Skeletal muscle satellite cell (primary cell): ENCODE data around the gene INTS3.
"Not testable (repeated sequence)": the region's sequence is repeated elsewhere in the genome, so short reads cannot be mapped to it uniquely, and the experiment has no call there.

Experiments
- H3K27me3 ChIP-seq: 2 replicates; pipeline ENCODE4 v1.7.0; 2013; ENCODE audit warnings: low read length; ENCODE audit not compliant: control insufficient read depth, insufficient read depth
- H3K36me3 ChIP-seq: 2 replicates; pipeline ENCODE4 v1.7.0; 2013; ENCODE audit warnings: mild to moderate bottlenecking, control low read depth, low read length; ENCODE audit not compliant: insufficient read depth
- H3K4me1 ChIP-seq: 2 replicates; pipeline ENCODE4 v1.7.0; 2013; ENCODE audit warnings: low read length; ENCODE audit not compliant: control insufficient read depth, insufficient read depth
- H3K4me2 ChIP-seq: 2 replicates; pipeline ENCODE4 v1.7.0; 2013; ENCODE audit warnings: mild to moderate bottlenecking, low read length
- H3K4me3 ChIP-seq: 2 replicates; pipeline ENCODE4 v1.7.0; 2013; ENCODE audit warnings: low read length
- H3K9ac ChIP-seq: 2 replicates; pipeline ENCODE4 v1.7.0; 2013; ENCODE audit warnings: mild to moderate bottlenecking, low read depth, low read length, moderate library complexity
- H3K9me3 ChIP-seq: replicated peaks from 2 replicates; pipeline ENCODE4 v1.7.0; 2013; ENCODE audit warnings: mild to moderate bottlenecking, control low read depth, low read length

The INTS3 gene

GRCh38 chr1:153776845-153777370 is 49.1 kb downstream of the INTS3 start:
- Histone ChIP-seq H3K4me1 (peaks cover 34% of the 10 kb centered on the region), H3K9me3 (no peaks in the 10 kb centered on the region), H3K27me3 (no peaks in the 10 kb centered on the region), H3K9ac (no peak overlapping the region), H3K36me3 (peaks cover 14% of the 10 kb centered on the region), H3K4me3 (no peak overlapping the region), H3K4me2 (no peak overlapping the region)

- no peaks in the 10 kb centered on the region for H3K27me3 ChIP-seq
- peaks cover 6% of the 10 kb centered on the region for H3K36me3 ChIP-seq
- no peak overlapping the region for H3K9ac ChIP-seq
- no peak overlapping the region for H3K4me3 ChIP-seq
- no peaks in the 10 kb centered on the region for H3K9me3 ChIP-seq
- H3K4me2 ChIP-seq = peak overlapping the region; percentile 17
- peaks cover 34% of the 10 kb centered on the region for H3K4me1 ChIP-seq
Observed at GRCh38 chr1:153777648-153778047, 49.8 kb downstream of the INTS3 start.

GRCh38 chr1:153778051-153778823 is 50.4 kb downstream of the INTS3 start:
- Histone ChIP-seq H3K27me3 (no peaks in the 10 kb centered on the region), H3K9ac (no peak overlapping the region), H3K9me3 (no peaks in the 10 kb centered on the region), H3K4me3 (no peak overlapping the region), H3K4me1 (peaks cover 37% of the 10 kb centered on the region), H3K4me2 (peak overlapping the region; percentile 17), H3K36me3 (peaks cover under 1% of the 10 kb centered on the region)

GRCh38 chr1:153778824-153779519 is 51.1 kb downstream of the INTS3 start:
- Histone ChIP-seq H3K9ac (no peak overlapping the region), H3K4me1 (peaks cover 35% of the 10 kb centered on the region), H3K9me3 (no peaks in the 10 kb centered on the region), H3K27me3 (no peaks in the 10 kb centered on the region), H3K36me3 (no peaks in the 10 kb centered on the region), H3K4me3 (no peak overlapping the region), H3K4me2 (no peak overlapping the region)

GRCh38 chr1:153779781-153780541 is 52.1 kb downstream of the INTS3 start:
- Histone ChIP-seq H3K9me3 (no peaks in the 10 kb centered on the region), H3K4me1 (peaks cover 32% of the 10 kb centered on the region), H3K27me3 (no peaks in the 10 kb centered on the region), H3K4me2 (no peak overlapping the region), H3K36me3 (no peaks in the 10 kb centered on the region), H3K4me3 (no peak overlapping the region), H3K9ac (no peak overlapping the region)

GRCh38 chr1:153780551-153780950 is 52.7 kb downstream of the INTS3 start:
- H3K9ac ChIP-seq = no peak overlapping the region
- H3K4me1 ChIP-seq = peaks cover 26% of the 10 kb centered on the region
- no peaks in the 10 kb centered on the region for H3K9me3 ChIP-seq
- H3K36me3 ChIP-seq = no peaks in the 10 kb centered on the region
- H3K27me3 ChIP-seq = no peaks in the 10 kb centered on the region
- no peak overlapping the region for H3K4me3 ChIP-seq
- no peak overlapping the region for H3K4me2 ChIP-seq

GRCh38 chr1:153782648-153783047 is 54.8 kb downstream of the INTS3 start:
- H3K4me2 ChIP-seq = peak overlapping the region; percentile 76
- H3K9me3 ChIP-seq, H3K27me3 ChIP-seq, H3K36me3 ChIP-seq: not testable (repeated sequence)
- peak overlapping the region; percentile 78 for H3K4me3 ChIP-seq
- H3K9ac ChIP-seq = peak overlapping the region; percentile 96
- H3K4me1 ChIP-seq = peaks cover 12% of the 10 kb centered on the region

GRCh38 chr1:153783233-153784190 is 55.7 kb downstream of the INTS3 start:
- H3K36me3 ChIP-seq = no peaks in the 10 kb centered on the region
- H3K4me1 ChIP-seq = peaks cover 7% of the 10 kb centered on the region
- H3K9me3 ChIP-seq = no peaks in the 10 kb centered on the region
- H3K4me3 ChIP-seq = peak overlapping the region; percentile 78
- peak overlapping the region; percentile 96 for H3K9ac ChIP-seq
- H3K4me2 ChIP-seq = peak overlapping the region; percentile 76
- H3K27me3 ChIP-seq = no peaks in the 10 kb centered on the region

- H3K9ac ChIP-seq = no peak overlapping the region
- no peak overlapping the region for H3K4me3 ChIP-seq
- H3K36me3 ChIP-seq = no peaks in the 10 kb centered on the region
- no peak overlapping the region for H3K4me2 ChIP-seq
- no peaks in the 10 kb centered on the region for H3K27me3 ChIP-seq
- H3K9me3 ChIP-seq = no peaks in the 10 kb centered on the region
- H3K4me1 ChIP-seq = peaks cover 27% of the 10 kb centered on the region
Observed at GRCh38 chr1:153786038-153786790, 58.4 kb downstream of the INTS3 start.

GRCh38 chr1:153789478-153790034 is 61.7 kb downstream of the INTS3 start:
- H3K36me3 ChIP-seq = no peaks in the 10 kb centered on the region
- peak overlapping the region; percentile 76 for H3K9ac ChIP-seq
- no peaks in the 10 kb centered on the region for H3K27me3 ChIP-seq
- H3K4me2 ChIP-seq = peak overlapping the region; percentile 76
- H3K4me1 ChIP-seq = peaks cover 28% of the 10 kb centered on the region
- H3K4me3 ChIP-seq = peak overlapping the region; percentile 54
- no peaks in the 10 kb centered on the region for H3K9me3 ChIP-seq
